ENCODE measurements around the gene VPS4A. TPM values are rescaled to one million over a fixed set of nuclear protein-coding genes. Genes with fewer than 3 reads are reported as not detected.

The VPS4A gene
- polyA plus RNA-seq, 3 donors, result 18.2 to 25.7 (median 21.8) TPM

DNA sequence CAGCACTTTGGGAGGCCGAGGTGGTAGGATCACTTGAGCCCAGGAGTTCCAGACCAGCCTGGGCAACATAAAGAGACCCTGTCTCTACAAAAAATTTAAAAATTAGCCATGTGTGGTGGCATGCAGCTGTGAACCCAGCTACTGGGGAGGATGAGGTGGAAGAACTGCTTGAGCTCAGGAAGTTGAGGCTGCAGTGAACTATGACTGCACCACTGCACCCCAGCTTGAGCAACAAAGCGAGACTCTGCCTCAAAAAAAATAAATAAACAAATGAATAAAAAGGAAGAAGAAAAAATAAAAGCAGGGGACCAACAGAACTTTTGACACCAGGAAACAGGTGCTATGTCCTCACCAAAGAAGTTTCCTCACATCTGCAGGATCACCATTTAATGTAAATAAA is 60.4 kb downstream of the VPS4A start:
- Histone ChIP-seq H3K27ac (ENCODE audit: low read depth in 1 of 2, low read length in 2 of 2) (no peak overlapping the region), H2AFZ (ENCODE audit: insufficient read depth, low read depth, low read length, poor library complexity, severe bottlenecking) (no peak overlapping the region), H3K4me2 (replicated peaks; ENCODE audit: extremely low read depth, low read length, poor library complexity, severe bottlenecking) (no peak overlapping the region), H3K9me3 (replicated peaks in 1 of 2; ENCODE audit: control insufficient read depth in 1 of 2, insufficient read depth in 1 of 2, low read length in 2 of 2) (no peaks in the 10 kb centered on the region), H3K4me3 (replicated peaks in 1 of 3; ENCODE audit: low read depth in 2 of 3, low read length in 3 of 3) (no peak overlapping the region), H3K4me1 (ENCODE audit: control insufficient read depth in 1 of 2, insufficient read depth in 2 of 2, low read length in 2 of 2) (no peaks in the 10 kb centered on the region), H3K36me3 (replicated peaks in 1 of 2; ENCODE audit: control insufficient read depth in 1 of 2, insufficient read depth in 2 of 2, low read length in 2 of 2) (peaks cover 58 to 97% of the 10 kb centered on the region in 2 donors), H3K79me2 (ENCODE audit: insufficient read depth, low read length) (peaks cover 2% of the 10 kb centered on the region), H3K9ac (ENCODE audit: insufficient read depth, low read length, poor library complexity, severe bottlenecking) (no peak overlapping the region), H3K27me3 (ENCODE audit: control insufficient read depth in 2 of 2, insufficient read depth in 2 of 2, low read length in 2 of 2) (no peaks in the 10 kb centered on the region), H4K20me1 (ENCODE audit: insufficient read depth, low read length) (peaks cover 16% of the 10 kb centered on the region)
- Mint-ChIP-seq H3K27me3 (ENCODE audit: low read depth in 3 of 3) (peaks cover 0 to 3% (median 0%) of the 10 kb centered on the region in 3 donors), H3K36me3 (peaks cover 66 to 76% of the 10 kb centered on the region in 2 donors), H3K9me3 (peaks cover 0 to 2% (median 0%) of the 10 kb centered on the region in 7 donors), H3K4me1 (no peaks in the 10 kb centered on the region), H3K27ac (peak overlapping the region in 2 of 7 donors; percentile 21 to 76), H3K4me3 (no peak overlapping the region)
- no peak for DNase-seq
- TF ChIP-seq, protein P1, sequence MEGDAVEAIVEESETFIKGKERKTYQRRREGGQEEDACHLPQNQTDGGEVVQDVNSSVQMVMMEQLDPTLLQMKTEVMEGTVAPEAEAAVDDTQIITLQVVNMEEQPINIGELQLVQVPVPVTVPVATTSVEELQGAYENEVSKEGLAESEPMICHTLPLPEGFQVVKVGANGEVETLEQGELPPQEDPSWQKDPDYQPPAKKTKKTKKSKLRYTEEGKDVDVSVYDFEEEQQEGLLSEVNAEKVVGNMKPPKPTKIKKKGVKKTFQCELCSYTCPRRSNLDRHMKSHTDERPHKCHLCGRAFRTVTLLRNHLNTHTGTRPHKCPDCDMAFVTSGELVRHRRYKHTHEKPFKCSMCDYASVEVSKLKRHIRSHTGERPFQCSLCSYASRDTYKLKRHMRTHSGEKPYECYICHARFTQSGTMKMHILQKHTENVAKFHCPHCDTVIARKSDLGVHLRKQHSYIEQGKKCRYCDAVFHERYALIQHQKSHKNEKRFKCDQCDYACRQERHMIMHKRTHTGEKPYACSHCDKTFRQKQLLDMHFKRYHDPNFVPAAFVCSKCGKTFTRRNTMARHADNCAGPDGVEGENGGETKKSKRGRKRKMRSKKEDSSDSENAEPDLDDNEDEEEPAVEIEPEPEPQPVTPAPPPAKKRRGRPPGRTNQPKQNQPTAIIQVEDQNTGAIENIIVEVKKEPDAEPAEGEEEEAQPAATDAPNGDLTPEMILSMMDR (IDR thresholded peaks at IDR 0.05), result no peak
- no CpG with 5 or more reads among the region's 2 CpGs for WGBS (ENCODE audit: insufficient coverage)
- intact Hi-C loops (cut with micrococcal nuclease), result no loop called here

DNA sequence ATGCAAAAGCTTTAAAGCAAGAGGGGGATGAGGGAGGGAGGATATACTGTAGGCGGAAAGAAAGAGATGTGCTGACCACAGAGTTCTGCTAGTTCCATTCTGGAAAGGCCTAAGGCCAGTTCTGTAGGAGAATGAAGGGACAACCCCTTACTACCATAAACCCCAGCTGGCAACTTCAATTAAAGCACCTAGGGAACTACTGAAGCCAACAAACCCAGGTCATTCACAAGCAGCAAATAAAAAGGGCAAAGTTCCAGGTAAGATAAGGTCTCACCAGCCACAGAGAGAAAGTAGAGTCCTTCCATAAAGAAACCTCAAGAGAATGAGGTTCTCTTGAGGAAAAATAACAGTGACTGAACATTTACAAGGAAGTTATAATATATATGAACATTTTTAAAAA is 61.9 kb downstream of the VPS4A start:
- Histone ChIP-seq H3K9ac (ENCODE audit: insufficient read depth, low read length, poor library complexity, severe bottlenecking) (no peak overlapping the region), H3K4me2 (replicated peaks; ENCODE audit: extremely low read depth, low read length, poor library complexity, severe bottlenecking) (no peak overlapping the region), H3K4me3 (replicated peaks in 1 of 3; ENCODE audit: low read depth in 2 of 3, low read length in 3 of 3) (no peak overlapping the region), H3K9me3 (replicated peaks in 1 of 2; ENCODE audit: control insufficient read depth in 1 of 2, insufficient read depth in 1 of 2, low read length in 2 of 2) (no peaks in the 10 kb centered on the region), H3K79me2 (ENCODE audit: insufficient read depth, low read length) (peaks cover 2% of the 10 kb centered on the region), H3K27me3 (ENCODE audit: control insufficient read depth in 2 of 2, insufficient read depth in 2 of 2, low read length in 2 of 2) (no peaks in the 10 kb centered on the region), H3K27ac (ENCODE audit: low read depth in 1 of 2, low read length in 2 of 2) (no peak overlapping the region), H3K36me3 (replicated peaks in 1 of 2; ENCODE audit: control insufficient read depth in 1 of 2, insufficient read depth in 2 of 2, low read length in 2 of 2) (peaks cover 46 to 92% of the 10 kb centered on the region in 2 donors), H4K20me1 (ENCODE audit: insufficient read depth, low read length) (peaks cover 17% of the 10 kb centered on the region), H3K4me1 (ENCODE audit: control insufficient read depth in 1 of 2, insufficient read depth in 2 of 2, low read length in 2 of 2) (no peaks in the 10 kb centered on the region), H2AFZ (ENCODE audit: insufficient read depth, low read depth, low read length, poor library complexity, severe bottlenecking) (no peak overlapping the region)
- intact Hi-C loops (cut with micrococcal nuclease), result no loop called here
- Mint-ChIP-seq H3K4me1 (no peaks in the 10 kb centered on the region), H3K36me3 (peaks cover 63 to 75% of the 10 kb centered on the region in 2 donors), H3K27me3 (ENCODE audit: low read depth in 3 of 3) (peaks cover 0 to 3% (median 0%) of the 10 kb centered on the region in 3 donors), H3K27ac (peak overlapping the region in 2 of 7 donors; percentile 6 to 57), H3K9me3 (peaks cover 0 to 2% (median 0%) of the 10 kb centered on the region in 7 donors), H3K4me3 (no peak overlapping the region)
- no peak for DNase-seq
- no CpG with 5 or more reads among the region's 1 CpG for WGBS (ENCODE audit: insufficient coverage)
- TF ChIP-seq, protein P1 (IDR thresholded peaks at IDR 0.05), result no peak

Other genes with a start within 250 kb of the VPS4A start
- 1 to 10 TPM in 1 of 3 donors, not detected in 2; 1.3 TPM for gene HAS3, start 205.7 kb upstream of the VPS4A start, polyA plus RNA-seq
- 100 to 1,000 TPM in 2 of 3 donors, 10 to 100 TPM in 1; 45.9 to 172 (median 158) TPM for gene CHTF8, start 178.8 kb upstream of the VPS4A start, polyA plus RNA-seq
- gene UTP4, start 178.7 kb upstream of the VPS4A start, polyA plus RNA-seq, result 10 to 100 TPM; 15.3 to 27.8 (median 19.6) TPM
- 1 to 10 TPM; 1.2 to 6.0 (median 5.0) TPM for gene SNTB2, start 124.2 kb upstream of the VPS4A start, polyA plus RNA-seq
- gene PDF, start 19.2 kb downstream of the VPS4A start, polyA plus RNA-seq, result 1 to 10 TPM; 2.3 to 7.2 (median 4.2) TPM
- gene COG8, start 28.2 kb downstream of the VPS4A start, polyA plus RNA-seq, result 10 to 100 TPM; 11.9 to 24.1 (median 21.6) TPM
- gene NIP7, start 28.4 kb downstream of the VPS4A start, polyA plus RNA-seq, result 10 to 100 TPM in 2 of 3 donors, 1 to 10 TPM in 1; 3.0 to 16.4 (median 14.2) TPM
- gene TMED6, start 40.4 kb downstream of the VPS4A start, polyA plus RNA-seq, result under 1 TPM in 1 of 3 donors, not detected in 2; 0.29 TPM
- gene TERF2, start 74.7 kb downstream of the VPS4A start, polyA plus RNA-seq, result 10 to 100 TPM in 2 of 3 donors, 1 to 10 TPM in 1; 8.8 to 11.2 (median 10.5) TPM
- 10 to 100 TPM; 32.3 to 90.4 (median 84.9) TPM for gene CYB5B, start 113.3 kb downstream of the VPS4A start, polyA plus RNA-seq

Data from CD14-positive monocyte (primary cell).